Omental fat pad (tissue), 4 donors: ENCODE results near the gene FARS2. TPM values are rescaled to one million over a fixed set of nuclear protein-coding genes. Genes with fewer than 3 reads are reported as not detected.
"Not testable (repeated sequence)": the region's sequence is repeated elsewhere in the genome, so short reads cannot be mapped to it uniquely, and the experiment has no call there.

ENCODE experiments used
- ATAC-seq: fragments of 150-250 bp; one replicate; pipeline ENCODE4 v1.9.1; 2016; ENCODE audit warnings: mild to moderate bottlenecking, moderate library complexity; ENCODE audit not compliant: low FRiP score
- DNase-seq: peaks from one replicate; pipeline ENCODE4 v3.0.0-alpha.2; 2019; ENCODE audit warnings: low spot score
- CTCF ChIP-seq, 3 donors: fragments of 450-650 bp; IDR thresholded peaks; one replicate each; pipeline ENCODE4 v1.5.1; 2016 to 2017; ENCODE audit warnings: antibody characterized with exemption in 3 of 3, mild to moderate bottlenecking in 3 of 3, moderate library complexity in 2 of 3
- total RNA-seq, 4 donors: library from RNA; depleted of rRNA; stranded (reverse); fragments of >200 nt; gene quantifications; one replicate each; pipeline ENCODE4 v1.1.0, GENCODE V29; 2016

Gene FARS2
- total RNA-seq, 4 donors from 2014 or later, result 12.5 to 18.1 (median 14.5) TPM

GRCh38 chr6:5644523-5645185, 383.3 kb downstream of the FARS2 start:
- TF ChIP-seq CTCF (IDR thresholded peaks at IDR 0.05), result no peak
- no peak for ATAC-seq
- no peak for DNase-seq

- TF ChIP-seq CTCF (IDR thresholded peaks at IDR 0.05), result no peak
- DNase-seq (no peak), ATAC-seq (no peak)
Observed at GRCh38 chr6:5645328-5646290, 384.3 kb downstream of the FARS2 start.

- ATAC-seq (no peak), DNase-seq (no peak)
- TF ChIP-seq CTCF (IDR thresholded peaks at IDR 0.05), result no peak
Observed at GRCh38 chr6:5652406-5653137, 391.3 kb downstream of the FARS2 start.

DNA sequence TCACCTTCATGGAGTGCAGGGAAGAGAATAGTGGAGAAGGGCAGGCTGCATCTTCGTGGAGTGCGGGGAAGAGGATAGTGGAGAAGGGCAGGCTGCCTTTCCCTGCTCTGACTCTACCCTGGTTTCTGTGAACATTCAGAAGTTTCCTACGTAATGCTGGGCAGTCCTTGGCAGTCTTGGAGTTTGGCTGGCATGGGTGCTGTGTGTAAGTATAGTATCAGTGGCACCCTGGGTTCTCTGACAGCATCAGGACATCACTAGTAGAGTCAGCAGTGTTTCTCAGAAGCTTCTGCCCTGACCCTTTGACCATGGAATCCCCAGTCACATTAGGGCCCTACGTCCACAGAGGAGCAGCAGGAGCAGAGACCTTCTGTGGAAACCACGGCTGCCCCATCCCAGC, 392.5 kb downstream of the FARS2 start:
- no peak for TF ChIP-seq CTCF (IDR thresholded peaks at IDR 0.05)
- no peak for ATAC-seq
- no peak for DNase-seq

- no peak for DNase-seq
- ATAC-seq, result no peak
- TF ChIP-seq CTCF (IDR thresholded peaks at IDR 0.05), result no peak
Observed at GRCh38 chr6:5656226-5656625, 394.9 kb downstream of the FARS2 start.

DNA sequence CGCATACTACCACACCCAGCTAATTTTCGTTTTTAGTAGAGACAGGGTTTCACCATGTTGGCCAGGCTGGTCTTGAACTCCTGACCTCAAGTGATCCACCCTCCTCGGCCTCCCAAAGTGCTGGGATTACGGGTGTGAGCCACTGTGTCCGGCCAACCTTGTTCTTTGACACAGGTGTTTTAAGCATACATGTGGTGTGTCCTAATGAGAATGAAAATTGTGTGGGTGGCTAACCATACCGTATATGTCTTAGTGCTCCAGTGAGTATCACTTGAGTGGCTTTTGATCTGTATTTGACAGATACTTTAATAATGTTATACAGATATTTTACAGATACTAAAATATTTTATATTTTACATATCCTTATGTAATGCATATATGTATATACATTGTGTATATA, 395.4 kb downstream of the FARS2 start:
- ATAC-seq, DNase-seq: not testable (repeated sequence)
